ENCODE measurements around the gene BLMH.

Gene BLMH

GRCh38 chr17:30291543-30292285 lies at the start of gene BLMH:
BLMH (minus strand) TSS chr17:30291944; CDS start chr17:30291819, 125 bp downstream.
- no peaks in the 10 kb centered on the region for H3K9me3 ChIP-seq (ENCODE audit: low read depth, low read length)
- peak; percentile 60 for TF ChIP-seq POLR2AphosphoS5 (IDR thresholded peaks at IDR 0.05; ENCODE audit: borderline replicate concordance, low read depth, low read length)
- no peak for TF ChIP-seq FOXP2 (optimal IDR thresholded peaks at IDR 0.05; ENCODE audit: control extremely low read depth, extremely low read length, insufficient read depth)
- no peak for DNase-seq (ENCODE audit: low read depth, low spot score)
- peak within 1 kb of the TSS; percentile 82 for H3K27ac ChIP-seq
- H3K4me3 ChIP-seq = peak within 1 kb of the TSS; percentile 93
- H3K9ac ChIP-seq (ENCODE audit: insufficient read length) = peak within 1 kb of the TSS; percentile 83
- H3K36me3 ChIP-seq (ENCODE audit: insufficient read depth, low read length) = peaks cover 26% of the 10 kb centered on the region

GRCh38 chr17:30340801-30341356 lies 49.1 kb upstream of the BLMH start:
- Histone ChIP-seq H3K9ac (ENCODE audit: insufficient read length) (no peak overlapping the region), H3K36me3 (ENCODE audit: insufficient read depth, low read length) (no peaks in the 10 kb centered on the region), H3K27ac (peak overlapping the region; percentile 52; the same call in 1 of the 2 replicates), H3K9me3 (ENCODE audit: low read depth, low read length) (no peaks in the 10 kb centered on the region), H3K4me3 (peak overlapping the region; percentile 34)
- TF ChIP-seq EZH2 (IDR thresholded peaks at IDR 0.05) (no peak), FOXP2 (optimal IDR thresholded peaks at IDR 0.05; ENCODE audit: control extremely low read depth, extremely low read length, insufficient read depth) (no peak), POLR2AphosphoS5 (IDR thresholded peaks at IDR 0.05; ENCODE audit: borderline replicate concordance, low read depth, low read length) (no peak)
- DNase-seq (ENCODE audit: low read depth, low spot score) = no peak

- no peak overlapping the region for H3K9ac ChIP-seq (ENCODE audit: insufficient read length)
- no peaks in the 10 kb centered on the region for H3K9me3 ChIP-seq (ENCODE audit: low read depth, low read length)
- no peak for TF ChIP-seq FOXP2 (optimal IDR thresholded peaks at IDR 0.05; ENCODE audit: control extremely low read depth, extremely low read length, insufficient read depth)
- TF ChIP-seq EZH2 (IDR thresholded peaks at IDR 0.05) = no peak
- TF ChIP-seq POLR2AphosphoS5 (IDR thresholded peaks at IDR 0.05; ENCODE audit: borderline replicate concordance, low read depth, low read length) = no peak
- no peaks in the 10 kb centered on the region for H3K36me3 ChIP-seq (ENCODE audit: insufficient read depth, low read length)
- DNase-seq (ENCODE audit: low read depth, low spot score) = no peak
- H3K27ac ChIP-seq = no peak overlapping the region
- H3K4me3 ChIP-seq = no peak overlapping the region
Measured at GRCh38 chr17:30339086-30339485, 47.3 kb upstream of the BLMH start.

GRCh38 chr17:30337393-30337999 lies 45.8 kb upstream of the BLMH start:
- no peak for DNase-seq (ENCODE audit: low read depth, low spot score)
- H3K9ac ChIP-seq (ENCODE audit: insufficient read length) = no peak overlapping the region
- no peak overlapping the region for H3K27ac ChIP-seq
- TF ChIP-seq EZH2 (IDR thresholded peaks at IDR 0.05) = no peak
- no peak for TF ChIP-seq POLR2AphosphoS5 (IDR thresholded peaks at IDR 0.05; ENCODE audit: borderline replicate concordance, low read depth, low read length)
- TF ChIP-seq FOXP2 (optimal IDR thresholded peaks at IDR 0.05; ENCODE audit: control extremely low read depth, extremely low read length, insufficient read depth) = no peak
- no peaks in the 10 kb centered on the region for H3K9me3 ChIP-seq (ENCODE audit: low read depth, low read length)
- H3K36me3 ChIP-seq (ENCODE audit: insufficient read depth, low read length) = no peaks in the 10 kb centered on the region
- H3K4me3 ChIP-seq = no peak overlapping the region

- peak; percentile 57 for DNase-seq (ENCODE audit: low read depth, low spot score)
- Histone ChIP-seq H3K9me3 (ENCODE audit: low read depth, low read length) (no peaks in the 10 kb centered on the region), H3K36me3 (ENCODE audit: insufficient read depth, low read length) (no peaks in the 10 kb centered on the region), H3K9ac (ENCODE audit: insufficient read length) (no peak overlapping the region), H3K4me3 (no peak overlapping the region), H3K27ac (no peak overlapping the region)
- TF ChIP-seq POLR2AphosphoS5 (IDR thresholded peaks at IDR 0.05; ENCODE audit: borderline replicate concordance, low read depth, low read length) (no peak), FOXP2 (optimal IDR thresholded peaks at IDR 0.05; ENCODE audit: control extremely low read depth, extremely low read length, insufficient read depth) (no peak), EZH2 (IDR thresholded peaks at IDR 0.05) (no peak)
Measured at GRCh38 chr17:30336369-30337171, 44.8 kb upstream of the BLMH start.

- H3K36me3 ChIP-seq (ENCODE audit: insufficient read depth, low read length) = no peaks in the 10 kb centered on the region
- no peaks in the 10 kb centered on the region for H3K9me3 ChIP-seq (ENCODE audit: low read depth, low read length)
- no peak overlapping the region for H3K9ac ChIP-seq (ENCODE audit: insufficient read length)
- no peak overlapping the region for H3K27ac ChIP-seq
- H3K4me3 ChIP-seq = no peak overlapping the region
- no peak for DNase-seq (ENCODE audit: low read depth, low spot score)
- TF ChIP-seq FOXP2 (optimal IDR thresholded peaks at IDR 0.05; ENCODE audit: control extremely low read depth, extremely low read length, insufficient read depth) = no peak
Measured at GRCh38 chr17:30334421-30334820, 42.7 kb upstream of the BLMH start.

GRCh38 chr17:30333503-30334360 lies 42.0 kb upstream of the BLMH start, which contains the start of gene TMIGD1:
TMIGD1 (minus strand) TSS chr17:30334057; CDS start chr17:30332133, 1,924 bp downstream.
- Histone ChIP-seq H3K9ac (ENCODE audit: insufficient read length) (no peak within 1 kb of the TSS), H3K9me3 (ENCODE audit: low read depth, low read length) (no peaks in the 10 kb centered on the region), H3K27ac (no peak within 1 kb of the TSS), H3K4me3 (no peak within 1 kb of the TSS), H3K36me3 (ENCODE audit: insufficient read depth, low read length) (no peaks in the 10 kb centered on the region)
- no peak for DNase-seq (ENCODE audit: low read depth, low spot score)
- TF ChIP-seq POLR2AphosphoS5 (IDR thresholded peaks at IDR 0.05; ENCODE audit: borderline replicate concordance, low read depth, low read length) (no peak), FOXP2 (optimal IDR thresholded peaks at IDR 0.05; ENCODE audit: control extremely low read depth, extremely low read length, insufficient read depth) (no peak), EZH2 (IDR thresholded peaks at IDR 0.05) (no peak)

Data from SK-N-MC (cell line).